D341Med (cell line): ENCODE data around the gene RNU1-3.
"Not testable (repeated sequence)": the region's sequence is repeated elsewhere in the genome, so short reads cannot be mapped to it uniquely, and the experiment has no call there.

Experiments
- DNase-seq: peaks from one replicate; pipeline ENCODE4 v3.0.0; 2012; ENCODE audit warnings: low spot score

The RNU1-3 gene

DNA sequence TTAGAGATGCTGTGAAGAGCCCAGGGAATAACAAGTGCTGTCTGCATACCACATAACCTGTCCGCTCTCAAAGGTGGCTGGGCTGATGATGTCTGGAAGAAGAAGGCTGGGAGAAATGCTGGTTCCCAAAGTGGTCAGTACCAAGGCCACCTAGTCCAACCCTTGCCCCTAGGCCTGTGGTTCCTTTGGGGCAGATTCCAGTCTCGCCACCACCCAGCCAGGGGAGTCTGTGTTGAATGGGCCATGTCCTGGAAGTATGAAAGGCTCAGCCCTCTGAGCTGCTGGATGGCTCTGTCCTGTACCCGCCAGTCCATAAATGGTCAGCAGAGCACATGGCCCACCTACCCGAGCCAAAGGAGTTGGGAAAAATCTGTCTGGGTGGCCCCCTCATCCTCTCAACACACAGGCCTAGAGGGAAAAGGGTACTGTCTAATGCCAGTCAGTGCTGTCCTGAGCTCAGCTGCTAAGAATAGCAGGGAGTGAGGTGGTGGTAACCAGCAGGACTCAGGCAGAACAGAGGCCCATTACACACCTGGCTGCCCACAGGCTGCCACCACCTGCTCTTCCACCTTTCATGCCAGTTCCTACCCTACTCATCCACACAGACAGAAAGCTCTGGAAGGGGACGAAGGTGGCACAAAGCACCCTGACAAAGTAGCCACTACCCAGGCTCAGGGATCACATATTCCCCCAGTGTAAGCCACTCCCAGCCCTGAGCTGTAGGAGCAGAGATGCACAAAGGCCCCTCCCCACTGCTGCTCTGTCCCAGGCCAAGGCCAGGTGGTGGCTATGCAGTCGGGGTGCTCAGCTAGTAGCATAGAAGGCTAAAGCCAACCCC is 28.6 kb downstream of the RNU1-3 start:
- not testable (repeated sequence) for DNase-seq

GRCh38 chr1:16636551-16637195 is 30.1 kb downstream of the RNU1-3 start:
- not testable (repeated sequence) for DNase-seq

- not testable (repeated sequence) for DNase-seq
These were observed 30.8 kb downstream of the RNU1-3 start for GRCh38 chr1:16635959-16636358.

- DNase-seq, result not testable (repeated sequence)
These were observed 33.0 kb downstream of the RNU1-3 start for GRCh38 chr1:16633540-16634282.

DNA sequence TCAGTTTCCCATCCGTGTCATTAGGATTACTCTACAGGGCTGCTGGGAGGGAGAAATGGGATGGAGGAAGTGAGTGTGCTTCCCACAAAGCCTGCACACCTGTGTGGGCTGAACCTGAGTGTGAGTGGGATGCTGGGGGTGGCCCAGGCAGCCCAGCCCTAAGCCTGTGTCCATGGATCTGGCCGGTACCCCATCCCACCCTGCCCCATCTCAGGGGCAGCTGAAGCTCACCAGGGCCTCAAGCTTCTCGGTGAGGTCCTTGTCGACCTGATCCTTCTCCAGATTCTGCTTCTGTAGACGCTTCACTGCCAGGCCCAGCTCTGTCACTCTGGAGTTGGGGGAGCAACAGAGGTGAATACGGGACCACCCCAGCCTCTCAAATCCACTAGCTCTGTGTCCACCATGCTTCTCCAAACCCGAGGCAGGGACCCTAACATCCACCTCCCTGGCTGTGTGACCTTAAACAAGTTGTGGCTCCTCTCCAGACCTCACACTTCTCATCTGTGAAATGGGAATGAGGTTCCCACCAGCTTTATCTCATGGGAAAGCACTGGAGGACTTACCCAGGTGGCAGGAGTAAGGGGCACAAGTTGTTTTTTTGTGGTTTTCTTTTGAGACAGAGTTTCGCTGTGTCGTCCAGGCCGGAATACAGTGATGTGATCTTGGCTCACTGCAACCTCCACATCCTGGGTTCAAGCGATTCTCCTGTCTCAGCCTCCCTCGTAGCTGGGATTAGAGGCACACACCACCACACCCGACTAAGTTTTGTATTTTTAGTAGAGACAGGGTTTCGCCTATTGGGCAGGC is 34.5 kb downstream of the RNU1-3 start:
- not testable (repeated sequence) for DNase-seq

DNA sequence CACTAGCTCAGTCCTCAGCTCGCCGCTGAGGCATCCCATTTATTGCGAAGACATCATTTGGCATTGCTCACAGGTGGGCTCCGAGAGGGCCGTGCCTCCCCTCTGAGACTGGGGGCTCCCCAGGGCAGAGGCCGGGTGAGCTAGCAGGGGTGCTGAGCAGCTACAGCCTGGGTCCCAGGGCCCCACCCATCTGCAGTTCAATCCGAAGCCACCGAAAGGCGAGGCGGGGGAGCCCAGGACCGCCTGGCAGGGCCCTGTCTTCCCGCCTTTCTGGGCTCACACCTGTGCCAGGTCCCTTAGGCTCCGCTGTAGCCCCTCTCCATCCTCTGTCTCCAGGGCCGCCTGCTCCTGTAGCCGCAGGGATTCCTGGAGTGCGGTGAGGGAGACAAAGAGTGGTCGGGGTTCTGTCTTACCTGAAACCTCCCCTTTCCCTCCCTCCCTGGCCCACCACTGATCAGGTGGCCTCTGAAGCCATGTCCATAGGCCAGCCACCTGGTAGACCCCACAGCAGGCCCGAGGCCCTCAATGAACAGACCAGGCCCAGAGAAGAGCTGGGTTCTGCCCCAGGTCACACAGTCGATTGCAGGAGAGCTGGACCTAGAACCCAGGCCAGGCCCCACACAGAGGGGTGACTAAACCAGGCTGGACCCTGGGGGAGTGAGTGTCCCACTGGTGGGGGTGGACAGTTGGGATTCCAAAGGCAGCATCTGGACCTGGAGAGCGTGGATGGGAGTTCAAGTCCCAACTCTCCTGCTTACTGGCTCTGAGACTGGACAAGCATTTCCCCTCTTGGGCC is 35.3 kb downstream of the RNU1-3 start:
- DNase-seq, result no peak

GRCh38 chr1:16630661-16631247 is 36.0 kb downstream of the RNU1-3 start:
- peak; percentile 33 for DNase-seq

DNA sequence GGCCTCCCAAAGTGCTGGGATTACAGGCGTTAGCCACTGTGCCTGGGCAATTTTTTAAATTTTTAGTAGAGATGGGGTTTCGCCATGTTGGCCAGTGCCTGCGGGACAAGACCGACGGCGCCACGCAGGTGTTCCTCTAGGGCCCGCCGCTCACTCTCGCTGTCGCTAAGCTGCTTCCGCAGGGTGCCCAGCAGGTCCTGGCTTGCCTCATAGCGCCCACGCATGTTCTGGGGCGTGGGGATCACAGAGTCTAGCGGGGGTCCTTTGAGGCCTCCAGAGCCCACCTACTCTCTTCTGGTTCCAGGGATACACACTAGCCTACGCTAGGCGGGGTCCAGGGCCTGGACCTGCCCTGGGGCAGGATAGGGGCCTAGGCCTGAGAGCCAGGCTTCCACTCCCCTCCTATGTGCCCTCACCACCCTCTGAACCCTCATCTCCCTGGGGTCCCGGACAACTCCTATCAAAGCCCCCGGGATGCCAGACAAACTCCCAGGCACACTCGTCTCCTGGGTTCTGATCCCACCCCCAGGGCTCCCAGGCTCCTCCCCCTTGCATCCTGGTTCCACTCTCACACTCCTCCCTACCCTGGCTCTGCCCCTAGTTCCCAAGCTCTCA is 36.7 kb downstream of the RNU1-3 start:
- not testable (repeated sequence) for DNase-seq

DNA sequence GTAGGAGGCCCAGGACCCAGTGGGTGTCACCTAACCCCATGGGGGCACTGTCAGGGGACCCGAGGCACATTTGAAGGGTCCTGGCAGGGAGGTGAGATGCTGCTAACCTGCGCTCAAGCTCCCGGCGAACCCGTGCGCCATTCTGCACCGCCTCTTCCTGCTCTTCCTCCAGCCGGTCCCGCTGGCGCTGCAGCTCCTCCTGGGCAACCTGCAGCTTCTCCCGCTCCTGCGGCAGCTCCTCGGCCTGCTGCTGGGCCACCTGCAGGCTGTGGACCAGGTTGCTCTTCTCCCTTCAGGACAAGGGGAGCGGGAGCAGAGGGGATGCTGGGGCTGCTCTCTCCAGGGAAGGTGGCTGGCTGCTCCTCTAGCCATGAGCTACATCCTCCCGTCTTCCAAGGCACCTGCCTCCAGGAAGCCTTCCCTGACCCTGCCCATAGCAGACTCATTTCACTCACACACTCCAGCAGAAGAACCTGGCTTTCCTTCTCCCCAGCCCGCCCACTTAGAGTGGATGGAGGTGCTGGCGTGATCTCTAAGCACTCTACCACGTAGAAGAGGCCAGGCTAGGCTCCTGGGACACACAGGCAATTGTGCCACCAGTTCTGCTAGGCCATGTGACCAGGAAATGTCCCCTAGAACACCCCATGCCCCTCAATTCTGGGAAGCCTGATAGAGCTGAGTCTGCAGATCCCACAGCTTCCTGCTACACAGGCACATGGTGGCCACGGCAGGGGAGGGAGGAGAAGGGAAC is 38.2 kb downstream of the RNU1-3 start:
- DNase-seq, result no peak

GRCh38 chr1:16626409-16626983 is 40.3 kb downstream of the RNU1-3 start:
- not testable (repeated sequence) for DNase-seq

DNA sequence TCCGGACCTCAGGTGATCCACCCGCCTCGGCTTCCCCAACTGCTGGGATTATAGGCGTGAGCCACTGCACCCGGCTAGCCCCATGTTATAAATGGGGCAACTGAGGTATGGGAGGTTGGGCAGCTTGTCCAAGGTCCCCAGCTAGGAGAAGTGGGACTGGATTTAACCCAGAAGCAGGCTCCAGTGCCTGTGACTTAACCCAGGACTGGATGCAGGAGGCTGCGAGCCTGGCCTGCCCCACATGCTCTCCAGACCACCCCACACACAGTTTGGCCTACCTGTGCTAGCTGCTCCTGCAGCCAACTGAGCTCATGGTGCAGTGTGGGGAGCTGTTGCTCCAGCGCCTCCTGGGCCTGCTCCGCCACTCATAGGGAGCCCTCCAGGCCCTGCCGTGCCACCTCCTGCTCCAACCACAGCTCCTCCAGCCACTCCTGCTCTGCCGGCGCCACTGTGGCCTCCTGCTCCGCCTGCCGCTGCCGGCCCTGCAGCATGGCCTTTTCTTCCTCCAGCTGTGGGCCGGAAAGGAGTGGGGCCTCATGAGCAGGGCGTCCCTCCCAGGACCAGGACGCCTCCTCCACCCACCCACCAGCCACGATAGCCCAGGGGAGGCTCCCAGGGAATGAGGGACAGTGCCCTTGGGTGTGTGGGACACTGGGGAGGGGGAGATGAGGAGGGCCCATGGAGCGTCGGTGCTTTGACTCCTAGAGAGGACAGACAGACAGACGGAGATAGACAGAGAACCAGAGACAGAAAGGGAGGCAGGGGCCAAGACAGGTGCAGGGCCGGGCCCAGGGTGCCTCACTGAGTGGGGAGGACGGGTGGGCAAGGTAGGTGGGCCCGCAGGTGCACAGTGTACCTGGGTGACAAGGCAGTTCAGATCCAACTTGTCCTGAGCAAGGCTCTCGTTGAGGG is 41.0 kb downstream of the RNU1-3 start:
- DNase-seq, result peak; percentile 52

DNA sequence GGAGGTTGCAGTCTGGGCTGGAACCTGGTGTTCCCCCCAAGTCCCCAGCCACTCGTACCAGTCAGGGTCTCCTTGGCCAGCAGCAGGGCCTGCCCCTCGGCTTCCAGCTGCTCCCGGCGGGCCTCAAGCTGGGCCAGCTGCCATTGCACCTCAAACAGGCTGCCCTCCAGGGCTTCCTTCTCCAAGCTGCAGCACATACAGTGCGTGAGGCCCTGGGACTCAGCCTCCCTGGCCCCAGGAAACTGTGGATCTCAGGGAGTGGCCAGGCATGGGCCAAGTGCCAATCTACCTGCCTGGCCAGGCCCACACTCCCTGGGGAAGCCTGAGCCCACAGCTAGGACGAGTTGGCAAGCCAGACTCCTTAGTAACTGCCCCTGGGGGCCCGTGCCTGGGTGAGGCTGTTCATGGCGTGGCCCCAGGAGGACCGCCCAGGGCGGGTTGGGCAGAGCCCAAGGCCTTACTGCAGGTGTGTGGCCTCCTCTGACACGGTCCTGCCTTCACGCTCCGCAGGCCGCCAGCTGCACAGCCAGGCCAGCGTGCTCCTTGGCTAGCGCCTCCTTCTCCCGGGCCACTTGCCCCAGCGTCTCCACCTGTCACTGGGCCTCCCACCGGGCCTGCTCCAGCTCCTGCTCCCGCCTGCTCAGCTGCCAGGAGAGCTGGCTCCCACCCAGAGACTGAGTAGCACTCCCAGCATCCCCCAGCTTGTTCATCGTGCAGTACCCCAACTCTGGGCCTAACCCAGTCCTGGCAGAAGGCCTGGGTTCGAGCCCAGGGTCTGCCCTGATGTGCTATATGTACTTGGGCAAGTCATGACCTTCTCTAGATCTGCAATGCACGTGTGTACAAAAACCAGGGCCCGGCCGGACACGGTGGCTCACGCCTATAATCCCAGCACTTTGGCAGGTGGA is 42.7 kb downstream of the RNU1-3 start:
- DNase-seq, result peak; percentile 64

DNA sequence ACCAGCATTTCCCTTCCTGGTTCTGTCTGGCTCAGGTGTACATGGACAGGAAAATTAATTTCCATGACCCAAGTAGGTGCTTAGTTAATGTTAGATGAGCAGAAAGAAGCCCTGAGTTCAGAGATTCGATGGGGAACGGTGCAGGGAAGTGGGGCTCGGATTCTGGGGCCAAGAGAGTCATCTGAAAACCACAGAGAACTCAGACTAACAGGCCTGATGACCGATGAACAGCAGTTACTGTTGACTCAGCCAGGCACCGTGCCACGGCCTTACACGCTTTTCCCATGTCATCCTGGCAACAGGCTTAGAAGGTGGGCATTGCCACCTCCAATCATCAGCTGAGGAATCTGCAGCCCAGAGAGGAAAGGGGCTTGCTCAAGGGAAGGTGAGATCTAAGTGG is 43.4 kb downstream of the RNU1-3 start:
- not testable (repeated sequence) for DNase-seq

DNA sequence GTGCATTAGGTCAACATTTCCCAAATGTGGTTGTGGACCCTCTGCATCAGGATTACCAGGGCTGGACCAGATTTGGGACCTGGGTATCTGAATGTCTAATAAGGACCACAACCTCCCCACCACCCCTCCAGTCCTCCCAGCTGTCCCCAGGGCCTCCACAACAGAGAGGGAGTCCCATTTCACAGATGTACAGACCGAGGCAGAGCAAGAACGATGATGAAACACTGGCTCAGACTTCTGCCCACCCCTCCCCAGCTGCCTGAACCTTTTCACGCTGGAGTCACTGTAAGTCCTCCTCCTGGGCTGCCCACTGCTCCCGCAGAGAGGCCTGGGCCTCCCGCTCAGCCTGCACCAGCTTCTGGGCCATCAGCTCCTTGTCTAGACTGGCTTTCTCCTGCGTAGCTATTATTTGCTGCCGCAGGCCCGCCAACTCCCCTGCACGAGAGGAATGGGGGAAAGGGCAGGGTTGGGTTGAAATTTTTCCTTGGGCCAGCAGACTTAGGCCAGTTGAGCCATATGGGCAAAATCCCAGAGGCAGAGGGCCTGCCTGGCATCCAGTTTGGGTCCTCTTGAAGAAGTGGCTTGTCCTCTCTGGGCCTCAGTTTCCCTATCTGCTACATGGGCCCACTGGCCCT is 45.0 kb downstream of the RNU1-3 start:
- DNase-seq, result not testable (repeated sequence)

GRCh38 chr1:16621300-16621658 is 45.5 kb downstream of the RNU1-3 start:
- no peak for DNase-seq

GRCh38 chr1:16619803-16620501 is 46.8 kb downstream of the RNU1-3 start:
- DNase-seq, result not testable (repeated sequence)
